PC-9 (cell line): ENCODE results near the gene GET3.

Experiments
- EZH2 ChIP-seq: fragments of 200-600 bp; sonication (generic); IDR thresholded peaks from 2 replicates; pipeline ENCODE4 v1.8.0; 2017; ENCODE audit warnings: antibody characterized with exemption, low read depth
- TF ChIP-seq, protein P1 (sequence below): fragments of 200-600 bp; sonication (generic); conservative IDR thresholded peaks from 2 replicates; pipeline ENCODE4 v1.6.1; 2017; ENCODE audit warnings: mixed run types, antibody characterized with exemption, mild to moderate bottlenecking, moderate library complexity

GRCh38 chr19:12694641-12695040 lies 42.7 kb upstream of the GET3 start:
- TF ChIP-seq, protein P1, sequence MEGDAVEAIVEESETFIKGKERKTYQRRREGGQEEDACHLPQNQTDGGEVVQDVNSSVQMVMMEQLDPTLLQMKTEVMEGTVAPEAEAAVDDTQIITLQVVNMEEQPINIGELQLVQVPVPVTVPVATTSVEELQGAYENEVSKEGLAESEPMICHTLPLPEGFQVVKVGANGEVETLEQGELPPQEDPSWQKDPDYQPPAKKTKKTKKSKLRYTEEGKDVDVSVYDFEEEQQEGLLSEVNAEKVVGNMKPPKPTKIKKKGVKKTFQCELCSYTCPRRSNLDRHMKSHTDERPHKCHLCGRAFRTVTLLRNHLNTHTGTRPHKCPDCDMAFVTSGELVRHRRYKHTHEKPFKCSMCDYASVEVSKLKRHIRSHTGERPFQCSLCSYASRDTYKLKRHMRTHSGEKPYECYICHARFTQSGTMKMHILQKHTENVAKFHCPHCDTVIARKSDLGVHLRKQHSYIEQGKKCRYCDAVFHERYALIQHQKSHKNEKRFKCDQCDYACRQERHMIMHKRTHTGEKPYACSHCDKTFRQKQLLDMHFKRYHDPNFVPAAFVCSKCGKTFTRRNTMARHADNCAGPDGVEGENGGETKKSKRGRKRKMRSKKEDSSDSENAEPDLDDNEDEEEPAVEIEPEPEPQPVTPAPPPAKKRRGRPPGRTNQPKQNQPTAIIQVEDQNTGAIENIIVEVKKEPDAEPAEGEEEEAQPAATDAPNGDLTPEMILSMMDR: no peak
- no peak for TF ChIP-seq EZH2
